ENCODE data around the gene OPALIN. TPM values are rescaled to one million over a fixed set of nuclear protein-coding genes. Genes with fewer than 3 reads are reported as not detected.

OPALIN gene
- polyA plus RNA-seq, 1 of the 3 experiments (the other 2 are of a cell fraction) = not detected

DNA sequence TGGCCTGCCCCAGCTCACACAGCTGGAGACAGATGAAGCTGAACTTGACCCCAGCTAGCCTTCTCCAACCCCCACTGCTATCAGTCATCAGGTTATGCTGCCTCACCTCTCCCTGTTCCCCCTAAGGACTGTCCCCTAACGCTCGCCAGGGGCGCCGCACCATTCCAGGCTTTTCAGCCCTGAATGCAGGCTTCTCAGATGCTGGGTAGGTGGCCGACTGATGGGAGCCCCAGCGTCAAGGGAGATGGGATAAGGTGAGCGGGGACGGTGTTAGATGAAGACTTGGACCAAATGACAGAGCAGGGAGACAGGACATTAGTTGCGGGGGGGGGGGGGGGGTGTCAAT is 15.8 kb upstream of the OPALIN start:
- no peaks in the 10 kb centered on the region for H3F3A ChIP-seq (replicated peaks; ENCODE audit: insufficient read depth)
- no peaks in the 10 kb centered on the region for H3K9me3 ChIP-seq
- no peaks in the 10 kb centered on the region for H3K36me3 ChIP-seq (replicated peaks in 1 of 2; ENCODE audit: control insufficient read depth in 1 of 2, insufficient read depth in 2 of 2, low read length in 1 of 2)
- H3K9me2 ChIP-seq = no peaks in the 10 kb centered on the region
- H3K4me1 ChIP-seq (ENCODE audit: control insufficient read depth in 1 of 2, insufficient read depth in 2 of 2, low read depth in 1 of 2, low read length in 1 of 2) = peaks cover 0 to 9% of the 10 kb centered on the region in 2 experiments; a peak in 1 of 4 replicates
- H2AFZ ChIP-seq (ENCODE audit: low read depth) = peak overlapping the region; percentile 88
- H3K27ac ChIP-seq (ENCODE audit: low read depth in 2 of 2, low read length in 1 of 2) = no peak overlapping the region
- H3K4me2 ChIP-seq = no peak overlapping the region
- H3K9ac ChIP-seq = no peak overlapping the region
- CTCF ChIA-PET = interaction anchor here (0.6 to 6.0 kb wide), 61 partner anchors 9 to 914 kb away, joined by 3 to 103 read pairs (median 5); partner anchors contain the start of genes OPALIN and TLL2
- H4K20me1 ChIP-seq (ENCODE audit: insufficient read depth) = no peaks in the 10 kb centered on the region
- TF ChIP-seq, protein P1, sequence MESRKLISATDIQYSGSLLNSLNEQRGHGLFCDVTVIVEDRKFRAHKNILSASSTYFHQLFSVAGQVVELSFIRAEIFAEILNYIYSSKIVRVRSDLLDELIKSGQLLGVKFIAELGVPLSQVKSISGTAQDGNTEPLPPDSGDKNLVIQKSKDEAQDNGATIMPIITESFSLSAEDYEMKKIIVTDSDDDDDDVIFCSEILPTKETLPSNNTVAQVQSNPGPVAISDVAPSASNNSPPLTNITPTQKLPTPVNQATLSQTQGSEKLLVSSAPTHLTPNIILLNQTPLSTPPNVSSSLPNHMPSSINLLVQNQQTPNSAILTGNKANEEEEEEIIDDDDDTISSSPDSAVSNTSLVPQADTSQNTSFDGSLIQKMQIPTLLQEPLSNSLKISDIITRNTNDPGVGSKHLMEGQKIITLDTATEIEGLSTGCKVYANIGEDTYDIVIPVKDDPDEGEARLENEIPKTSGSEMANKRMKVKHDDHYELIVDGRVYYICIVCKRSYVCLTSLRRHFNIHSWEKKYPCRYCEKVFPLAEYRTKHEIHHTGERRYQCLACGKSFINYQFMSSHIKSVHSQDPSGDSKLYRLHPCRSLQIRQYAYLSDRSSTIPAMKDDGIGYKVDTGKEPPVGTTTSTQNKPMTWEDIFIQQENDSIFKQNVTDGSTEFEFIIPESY (IDR thresholded peaks at IDR 0.05; ENCODE audit: borderline replicate concordance, low read depth) = no peak
- TF ChIP-seq MXI1 (IDR thresholded peaks at IDR 0.05; ENCODE audit: low read depth, low read length) (no peak), EZH2phosphoT487 (IDR thresholded peaks at IDR 0.05; ENCODE audit: borderline replicate concordance, low read depth) (no peak), TAF1 (IDR thresholded peaks at IDR 0.05; ENCODE audit: borderline replicate concordance, low read depth, low read length) (no peak), FOXJ3 (CRISPR knock-in tag; IDR thresholded peaks at IDR 0.05) (no peak), RFX5 (IDR thresholded peaks at IDR 0.05; ENCODE audit: low read length) (no peak), EP300 (IDR thresholded peaks at IDR 0.05; ENCODE audit: borderline replicate concordance in 1 of 2, low read depth in 1 of 2, low read length in 1 of 2) (no peak), NRF1 (IDR thresholded peaks at IDR 0.05; ENCODE audit: low read depth, low read length) (no peak), POLR2AphosphoS5 (IDR thresholded peaks at IDR 0.05; ENCODE audit: low read depth, low read length) (no peak), FOXM1 (IDR thresholded peaks at IDR 0.05; ENCODE audit: low read depth) (no peak), ELF1 (IDR thresholded peaks at IDR 0.05) (no peak)
- TF ChIP-seq, protein P2, sequence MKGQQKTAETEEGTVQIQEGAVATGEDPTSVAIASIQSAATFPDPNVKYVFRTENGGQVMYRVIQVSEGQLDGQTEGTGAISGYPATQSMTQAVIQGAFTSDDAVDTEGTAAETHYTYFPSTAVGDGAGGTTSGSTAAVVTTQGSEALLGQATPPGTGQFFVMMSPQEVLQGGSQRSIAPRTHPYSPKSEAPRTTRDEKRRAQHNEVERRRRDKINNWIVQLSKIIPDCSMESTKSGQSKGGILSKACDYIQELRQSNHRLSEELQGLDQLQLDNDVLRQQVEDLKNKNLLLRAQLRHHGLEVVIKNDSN (IDR thresholded peaks at IDR 0.05; ENCODE audit: borderline replicate concordance, low read depth) = no peak
- TF ChIP-seq, protein P3, sequence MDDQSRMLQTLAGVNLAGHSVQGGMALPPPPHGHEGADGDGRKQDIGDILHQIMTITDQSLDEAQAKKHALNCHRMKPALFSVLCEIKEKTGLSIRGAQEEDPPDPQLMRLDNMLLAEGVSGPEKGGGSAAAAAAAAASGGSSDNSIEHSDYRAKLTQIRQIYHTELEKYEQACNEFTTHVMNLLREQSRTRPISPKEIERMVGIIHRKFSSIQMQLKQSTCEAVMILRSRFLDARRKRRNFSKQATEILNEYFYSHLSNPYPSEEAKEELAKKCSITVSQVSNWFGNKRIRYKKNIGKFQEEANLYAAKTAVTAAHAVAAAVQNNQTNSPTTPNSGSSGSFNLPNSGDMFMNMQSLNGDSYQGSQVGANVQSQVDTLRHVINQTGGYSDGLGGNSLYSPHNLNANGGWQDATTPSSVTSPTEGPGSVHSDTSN (IDR thresholded peaks at IDR 0.05) = no peak
- POLR2A ChIA-PET = no interaction called here
- DNase-seq = peak; percentile 51
- no peaks in the 10 kb centered on the region for H3K27me3 ChIP-seq (ENCODE audit: insufficient read depth)
- H3K79me2 ChIP-seq (ENCODE audit: insufficient read depth) = no peaks in the 10 kb centered on the region
- H3K4me3 ChIP-seq (ENCODE audit: low read depth in 2 of 2, low read length in 1 of 2) = peak overlapping the region in 1 of 2 experiments; percentile 44; a peak in 1 of 4 replicates
- 69% methylated on average over 9 of the region's 9 CpGs for WGBS (ENCODE audit: low lambda C conversion rate)

DNA sequence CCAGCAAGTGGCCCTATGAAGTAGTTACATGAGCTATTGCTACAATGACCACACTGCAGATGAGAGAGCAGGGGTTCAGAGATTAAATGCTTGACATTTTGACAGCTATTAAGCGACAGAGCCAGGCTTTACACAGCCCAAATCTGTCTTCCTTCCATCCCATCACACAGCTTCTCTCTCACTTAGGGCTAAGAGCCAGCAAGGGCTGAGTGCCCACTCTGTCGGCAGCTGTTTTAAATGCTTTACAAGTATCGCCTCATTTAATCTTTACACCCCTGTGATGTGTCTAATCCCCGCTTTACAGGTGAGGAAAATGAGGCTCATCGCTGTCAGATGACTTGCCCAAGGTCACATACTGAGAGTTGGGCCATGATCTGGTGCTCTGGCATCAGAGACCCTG is 15.2 kb upstream of the OPALIN start:
- ChIA-PET POLR2A (no interaction called here), CTCF (interaction anchor here (0.7 to 6.0 kb wide), 15 partner anchors 9 to 360 kb away, joined by 3 to 103 read pairs (median 7); partner anchors contain the start of gene TLL2)
- Histone ChIP-seq H3K4me2 (no peak overlapping the region), H2AFZ (ENCODE audit: low read depth) (no peak overlapping the region), H3K4me1 (ENCODE audit: control insufficient read depth in 1 of 2, insufficient read depth in 2 of 2, low read depth in 1 of 2, low read length in 1 of 2) (peaks cover 0 to 9% of the 10 kb centered on the region in 2 experiments; a peak in 1 of 4 replicates), H3K4me3 (ENCODE audit: low read depth in 2 of 2, low read length in 1 of 2) (no peak overlapping the region), H3K9ac (no peak overlapping the region), H3K27me3 (ENCODE audit: insufficient read depth) (no peaks in the 10 kb centered on the region), H3K9me2 (no peaks in the 10 kb centered on the region), H3K79me2 (ENCODE audit: insufficient read depth) (no peaks in the 10 kb centered on the region), H3K36me3 (replicated peaks in 1 of 2; ENCODE audit: control insufficient read depth in 1 of 2, insufficient read depth in 2 of 2, low read length in 1 of 2) (no peaks in the 10 kb centered on the region), H3F3A (replicated peaks; ENCODE audit: insufficient read depth) (no peaks in the 10 kb centered on the region), H3K9me3 (no peaks in the 10 kb centered on the region), H3K27ac (ENCODE audit: low read depth in 2 of 2, low read length in 1 of 2) (no peak overlapping the region), H4K20me1 (ENCODE audit: insufficient read depth) (no peaks in the 10 kb centered on the region)
- DNase-seq = no peak
- 86% methylated on average over 5 of the region's 5 CpGs for WGBS (ENCODE audit: low lambda C conversion rate)
- TF ChIP-seq POLR2AphosphoS5 (IDR thresholded peaks at IDR 0.05; ENCODE audit: low read depth, low read length) (no peak), TAF1 (IDR thresholded peaks at IDR 0.05; ENCODE audit: borderline replicate concordance, low read depth, low read length) (no peak), RAD21 (IDR thresholded peaks at IDR 0.05; ENCODE audit: low read length) (no peak), TEAD4 (IDR thresholded peaks at IDR 0.05; ENCODE audit: borderline replicate concordance, insufficient read depth) (no peak), ELF1 (IDR thresholded peaks at IDR 0.05) (no peak)
- TF ChIP-seq, protein P4, sequence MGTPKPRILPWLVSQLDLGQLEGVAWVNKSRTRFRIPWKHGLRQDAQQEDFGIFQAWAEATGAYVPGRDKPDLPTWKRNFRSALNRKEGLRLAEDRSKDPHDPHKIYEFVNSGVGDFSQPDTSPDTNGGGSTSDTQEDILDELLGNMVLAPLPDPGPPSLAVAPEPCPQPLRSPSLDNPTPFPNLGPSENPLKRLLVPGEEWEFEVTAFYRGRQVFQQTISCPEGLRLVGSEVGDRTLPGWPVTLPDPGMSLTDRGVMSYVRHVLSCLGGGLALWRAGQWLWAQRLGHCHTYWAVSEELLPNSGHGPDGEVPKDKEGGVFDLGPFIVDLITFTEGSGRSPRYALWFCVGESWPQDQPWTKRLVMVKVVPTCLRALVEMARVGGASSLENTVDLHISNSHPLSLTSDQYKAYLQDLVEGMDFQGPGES (IDR thresholded peaks at IDR 0.05; ENCODE audit: low read depth, low read length) = no peak
- TF ChIP-seq, protein P5, sequence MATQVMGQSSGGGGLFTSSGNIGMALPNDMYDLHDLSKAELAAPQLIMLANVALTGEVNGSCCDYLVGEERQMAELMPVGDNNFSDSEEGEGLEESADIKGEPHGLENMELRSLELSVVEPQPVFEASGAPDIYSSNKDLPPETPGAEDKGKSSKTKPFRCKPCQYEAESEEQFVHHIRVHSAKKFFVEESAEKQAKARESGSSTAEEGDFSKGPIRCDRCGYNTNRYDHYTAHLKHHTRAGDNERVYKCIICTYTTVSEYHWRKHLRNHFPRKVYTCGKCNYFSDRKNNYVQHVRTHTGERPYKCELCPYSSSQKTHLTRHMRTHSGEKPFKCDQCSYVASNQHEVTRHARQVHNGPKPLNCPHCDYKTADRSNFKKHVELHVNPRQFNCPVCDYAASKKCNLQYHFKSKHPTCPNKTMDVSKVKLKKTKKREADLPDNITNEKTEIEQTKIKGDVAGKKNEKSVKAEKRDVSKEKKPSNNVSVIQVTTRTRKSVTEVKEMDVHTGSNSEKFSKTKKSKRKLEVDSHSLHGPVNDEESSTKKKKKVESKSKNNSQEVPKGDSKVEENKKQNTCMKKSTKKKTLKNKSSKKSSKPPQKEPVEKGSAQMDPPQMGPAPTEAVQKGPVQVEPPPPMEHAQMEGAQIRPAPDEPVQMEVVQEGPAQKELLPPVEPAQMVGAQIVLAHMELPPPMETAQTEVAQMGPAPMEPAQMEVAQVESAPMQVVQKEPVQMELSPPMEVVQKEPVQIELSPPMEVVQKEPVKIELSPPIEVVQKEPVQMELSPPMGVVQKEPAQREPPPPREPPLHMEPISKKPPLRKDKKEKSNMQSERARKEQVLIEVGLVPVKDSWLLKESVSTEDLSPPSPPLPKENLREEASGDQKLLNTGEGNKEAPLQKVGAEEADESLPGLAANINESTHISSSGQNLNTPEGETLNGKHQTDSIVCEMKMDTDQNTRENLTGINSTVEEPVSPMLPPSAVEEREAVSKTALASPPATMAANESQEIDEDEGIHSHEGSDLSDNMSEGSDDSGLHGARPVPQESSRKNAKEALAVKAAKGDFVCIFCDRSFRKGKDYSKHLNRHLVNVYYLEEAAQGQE (IDR thresholded peaks at IDR 0.05; ENCODE audit: low read depth, low read length) = no peak
